GM18505 (cell line): ENCODE results near the gene FAM184B.
"Not testable (repeated sequence)": the region's sequence is repeated elsewhere in the genome, so short reads cannot be mapped to it uniquely, and the experiment has no call there.

Experiments
- ATAC-seq: cut with Tn5 transposase; IDR thresholded peaks from one replicate; pipeline ENCODE4 v1.9.1; 2021; ENCODE audit not compliant: unreplicated experiment
- POLR2A ChIP-seq: IDR thresholded peaks from 4 replicates; pipeline ENCODE4 v1.6.1; 2011; ENCODE audit warnings: borderline replicate concordance; ENCODE audit not compliant: insufficient read depth, insufficient read length; ENCODE audit errors: extremely low read depth

Gene FAM184B

GRCh38 chr4:17701138-17701839 lies 80.1 kb downstream of the FAM184B start:
- TF ChIP-seq POLR2A = no peak
- ATAC-seq = no peak

- TF ChIP-seq POLR2A = no peak
- no peak for ATAC-seq
Measured at GRCh38 chr4:17699380-17699779, 82.0 kb downstream of the FAM184B start.

- TF ChIP-seq POLR2A = no peak
- ATAC-seq = no peak
Measured at GRCh38 chr4:17698116-17698515, 83.3 kb downstream of the FAM184B start.

GRCh38 chr4:17695341-17695740 lies 86.1 kb downstream of the FAM184B start:
- ATAC-seq = no peak
- no peak for TF ChIP-seq POLR2A

- TF ChIP-seq POLR2A = no peak
- ATAC-seq = no peak
Measured at GRCh38 chr4:17694552-17694951, 86.9 kb downstream of the FAM184B start.

- no peak for ATAC-seq
- TF ChIP-seq POLR2A = no peak
Measured at GRCh38 chr4:17690898-17691297, 90.5 kb downstream of the FAM184B start.

GRCh38 chr4:17690135-17690534 lies 91.3 kb downstream of the FAM184B start:
- TF ChIP-seq POLR2A = no peak
- no peak for ATAC-seq

- no peak for ATAC-seq
- TF ChIP-seq POLR2A = no peak
Measured at GRCh38 chr4:17688011-17688441, 93.4 kb downstream of the FAM184B start.

GRCh38 chr4:17687237-17687857 lies 94.1 kb downstream of the FAM184B start:
- TF ChIP-seq POLR2A = no peak

GRCh38 chr4:17684648-17685047 lies 96.8 kb downstream of the FAM184B start:
- not testable (repeated sequence) for ATAC-seq

More at GRCh38 chr4:17687237-17687857, 94.1 kb downstream of the FAM184B start:
- ATAC-seq = no peak

GRCh38 chr4:17682222-17682566 lies 99.2 kb downstream of the FAM184B start:
- no peak for TF ChIP-seq POLR2A
- no peak for ATAC-seq

GRCh38 chr4:17681281-17682221 lies 99.9 kb downstream of the FAM184B start:
- no peak for ATAC-seq
- TF ChIP-seq POLR2A = no peak

GRCh38 chr4:17680559-17681280 lies 100.7 kb downstream of the FAM184B start:
- no peak for ATAC-seq
- no peak for TF ChIP-seq POLR2A
